ENCODE measurements around the gene PDK2.

GRCh38 chr17:50151937-50152547 is 56.9 kb downstream of the PDK2 start:
- no peak for TF ChIP-seq CEBPB (IDR thresholded peaks at IDR 0.05; ENCODE audit: borderline replicate concordance in 1 of 2, low read depth in 2 of 2, low read length in 2 of 2)
- TF ChIP-seq CTCF (IDR thresholded peaks at IDR 0.05 in 2 of 3, conservative IDR thresholded peaks at IDR 0.05 in 1 of 3; ENCODE audit: control insufficient read depth in 2 of 3, extremely low read depth in 1 of 3, insufficient read depth in 1 of 3, low read depth in 3 of 3, low read length in 3 of 3), result no peak
- TF ChIP-seq, protein P1, sequence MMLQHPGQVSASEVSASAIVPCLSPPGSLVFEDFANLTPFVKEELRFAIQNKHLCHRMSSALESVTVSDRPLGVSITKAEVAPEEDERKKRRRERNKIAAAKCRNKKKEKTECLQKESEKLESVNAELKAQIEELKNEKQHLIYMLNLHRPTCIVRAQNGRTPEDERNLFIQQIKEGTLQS (IDR thresholded peaks at IDR 0.05; ENCODE audit: borderline replicate concordance, extremely low read depth, low read depth, low read length), result no peak
- no peak for TF ChIP-seq EZH2 (IDR thresholded peaks at IDR 0.05; ENCODE audit: borderline replicate concordance, control insufficient read depth, low read depth, low read length)
- TF ChIP-seq POLR2AphosphoS2 (IDR thresholded peaks at IDR 0.05; ENCODE audit: low read depth, low read length), result no peak
- no peak; a peak in 1 of 4 replicates for TF ChIP-seq EP300 (IDR thresholded peaks at IDR 0.05; ENCODE audit: borderline replicate concordance in 1 of 2, control insufficient read depth in 1 of 2, low read depth in 2 of 2, low read length in 2 of 2)
- peak in 1 of 2 experiments; percentile 92; a peak in 2 of 3 replicates for TF ChIP-seq EGR1 (IDR thresholded peaks at IDR 0.05; ENCODE audit: borderline replicate concordance in 1 of 2, low read depth in 2 of 2, low read length in 2 of 2)
- no peak for TF ChIP-seq NR2C1 (IDR thresholded peaks at IDR 0.05)
- TF ChIP-seq RAD21 (IDR thresholded peaks at IDR 0.05; ENCODE audit: insufficient read depth, low read depth, low read length), result no peak
